ENCODE measurements around the gene LSAMP. TPM values are rescaled to one million over a fixed set of nuclear protein-coding genes. Genes with fewer than 3 reads are reported as not detected.

The LSAMP gene
- total and polyA plus RNA-seq, 9 of the 15 experiments (the other 6 are each of a cell fraction or from before 2014, with no cell fraction given): 0.09 to 0.11 TPM; not detected in 7

- TF ChIP-seq ZBTB7A (IDR thresholded peaks at IDR 0.05; ENCODE audit: borderline replicate concordance, control insufficient read depth, low read depth, low read length) (no peak), RREB1 (CRISPR knock-in tag; IDR thresholded peaks at IDR 0.05) (no peak), BRCA1 (IDR thresholded peaks at IDR 0.05) (no peak), BRCA1 (CRISPR knock-in tag; IDR thresholded peaks at IDR 0.05) (no peak), HIVEP1 (CRISPR knock-in tag; IDR thresholded peaks at IDR 0.05) (no peak), ZFP91 (CRISPR knock-in tag; IDR thresholded peaks at IDR 0.05) (no peak), MTA2 (IDR thresholded peaks at IDR 0.05; ENCODE audit: low read depth) (no peak)
Observed at GRCh38 chr3:116199063-116199462, 246.2 kb downstream of the LSAMP start (continued).
